Fibroblast of villous mesenchyme (primary cell): Measurements from ENCODE around the gene C8G. TPM values are rescaled to one million over a fixed set of nuclear protein-coding genes. Genes with fewer than 3 reads are reported as not detected.

Source experiments
- DNase-seq: peaks from one replicate; pipeline ENCODE4 v3.0.0-alpha.2; 2010; ENCODE audit warnings: low read depth
- H3K4me3 ChIP-seq: 2 replicates; pipeline ENCODE4 v1.5.1; 2011; ENCODE audit warnings: low read depth, mild to moderate bottlenecking, low read length
- CTCF ChIP-seq: IDR thresholded peaks from 2 replicates; pipeline ENCODE4 v1.5.1; 2012; ENCODE audit warnings: low read depth, mild to moderate bottlenecking, low read length; ENCODE audit not compliant: insufficient read depth
- total RNA-seq: library from RNA; depleted of rRNA; stranded (reverse); fragments of >200 nt; gene quantifications from 2 replicates; pipeline ENCODE4 v1.2.3, GENCODE V29; 2012

C8G gene
- total RNA-seq, 1 donor, result 0.86 TPM

- no peak overlapping the region for H3K4me3 ChIP-seq
- no peak for DNase-seq
- no peak for TF ChIP-seq CTCF
Measured at GRCh38 chr9:136974817-136975535, 29.9 kb downstream of the C8G start.

- H3K4me3 ChIP-seq, result no peak overlapping the region
- peak; percentile 7 for TF ChIP-seq CTCF
- no peak for DNase-seq
Measured at GRCh38 chr9:136975644-136976043, 30.6 kb downstream of the C8G start.

- peak; percentile 84 for DNase-seq
- TF ChIP-seq CTCF, result no peak
- peak within 1 kb of the TSS; percentile 73 for H3K4me3 ChIP-seq
Measured at GRCh38 chr9:136977223-136977622, 32.2 kb downstream of the C8G start, which contains the start of gene PTGDS. TSS of gene PTGDS (plus strand) at chr9:136977504. CDS start at chr9:136977579, 75 bp downstream.

GRCh38 chr9:136977649-136978072 is 32.6 kb downstream of the C8G start:
- DNase-seq, result no peak
- no peak for TF ChIP-seq CTCF
- peak overlapping the region; percentile 73 for H3K4me3 ChIP-seq

- peak; percentile 82 for DNase-seq
- peak overlapping the region; percentile 73 for H3K4me3 ChIP-seq
Measured at GRCh38 chr9:136978073-136978864, 33.2 kb downstream of the C8G start.

GRCh38 chr9:136978865-136979544 is 34.0 kb downstream of the C8G start:
- no peak for DNase-seq
- peak overlapping the region; percentile 9 for H3K4me3 ChIP-seq
- no peak for TF ChIP-seq CTCF

More at GRCh38 chr9:136978073-136978864, 33.2 kb downstream of the C8G start:
- no peak for TF ChIP-seq CTCF
